Raji (cell line): ENCODE data around the gene ROBO2.

Source experiments
- POLR2A ChIP-seq: IDR thresholded peaks from 2 replicates; pipeline ENCODE4 v1.6.1; 2011; ENCODE audit warnings: low read depth, low read length, control low read depth; ENCODE audit not compliant: insufficient read depth

The ROBO2 gene

DNA sequence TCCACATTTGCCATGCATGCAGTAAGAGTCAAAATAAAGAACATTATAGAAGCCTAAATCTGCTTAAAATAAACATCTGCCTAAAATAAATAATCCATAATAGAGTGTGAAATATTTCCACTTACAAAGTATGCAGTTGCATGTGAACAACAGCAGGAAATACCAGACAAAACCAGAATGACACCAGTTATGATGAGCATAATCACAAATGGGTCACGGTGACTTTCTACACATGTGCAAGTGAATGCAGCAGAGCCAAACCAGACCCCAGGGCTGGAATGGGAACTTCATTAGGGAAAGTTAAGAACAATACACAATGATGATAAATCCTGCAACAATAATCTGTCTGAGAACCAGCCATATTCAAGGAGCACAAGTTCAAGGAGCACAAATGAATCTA, 615.5 kb downstream of the ROBO2 start:
- no peak for TF ChIP-seq POLR2A

DNA sequence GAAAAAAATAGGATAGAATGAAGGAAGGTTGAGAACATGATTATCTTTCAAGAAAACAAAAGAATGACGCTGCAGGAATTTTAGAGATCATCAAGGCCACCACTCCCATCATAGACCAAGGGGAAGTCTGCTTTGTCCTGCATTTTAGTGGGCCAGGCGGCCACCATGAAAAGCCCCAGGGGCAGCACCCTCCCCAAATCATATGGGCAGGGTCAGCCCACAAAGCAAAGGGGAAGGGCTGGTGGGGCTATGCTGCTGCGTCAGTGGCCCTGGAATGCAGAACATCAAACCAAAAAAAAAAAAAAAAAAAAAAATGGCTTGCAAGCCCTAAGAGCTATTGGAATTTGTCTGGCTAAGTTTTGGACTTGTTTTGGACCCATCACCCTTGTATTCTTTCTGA, 620.8 kb downstream of the ROBO2 start:
- no peak for TF ChIP-seq POLR2A

DNA sequence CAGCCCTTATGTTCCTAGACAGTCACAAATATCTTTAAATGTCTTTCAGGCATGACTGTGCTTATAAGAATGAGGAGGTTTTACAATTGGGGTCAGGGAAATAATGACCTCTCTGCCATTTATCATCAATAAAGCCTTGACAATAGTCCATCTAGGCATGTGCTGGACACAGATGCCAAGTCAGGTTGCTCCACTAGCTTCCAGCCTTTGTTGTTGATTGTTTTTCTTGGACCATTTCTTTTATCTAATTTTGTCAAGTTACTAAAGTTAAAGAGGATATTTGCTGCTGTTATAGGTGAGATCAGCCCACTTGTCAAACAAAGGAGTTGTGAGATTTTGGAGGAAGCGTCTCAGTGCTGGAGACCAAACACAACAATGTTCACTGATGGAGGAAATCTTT, 628.0 kb downstream of the ROBO2 start:
- no peak for TF ChIP-seq POLR2A

DNA sequence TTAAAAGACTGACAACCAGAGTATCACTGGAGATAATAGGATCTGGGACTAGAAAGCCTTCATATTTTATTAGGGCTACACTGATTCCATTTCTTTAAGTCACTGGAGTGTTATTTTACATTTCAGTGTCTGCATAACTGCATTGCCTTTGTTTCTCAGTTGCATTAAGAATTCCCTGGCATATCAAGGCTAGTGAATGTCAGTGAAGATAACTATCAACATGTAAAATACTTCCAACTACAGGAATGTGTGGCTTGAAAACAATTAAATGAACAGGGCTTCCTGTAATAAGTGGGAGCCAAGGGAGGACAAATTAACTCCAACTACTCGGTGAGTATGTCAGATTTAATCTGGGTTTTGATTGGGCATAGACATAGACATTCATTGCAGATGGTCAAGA, 628.5 kb downstream of the ROBO2 start:
- no peak for TF ChIP-seq POLR2A

DNA sequence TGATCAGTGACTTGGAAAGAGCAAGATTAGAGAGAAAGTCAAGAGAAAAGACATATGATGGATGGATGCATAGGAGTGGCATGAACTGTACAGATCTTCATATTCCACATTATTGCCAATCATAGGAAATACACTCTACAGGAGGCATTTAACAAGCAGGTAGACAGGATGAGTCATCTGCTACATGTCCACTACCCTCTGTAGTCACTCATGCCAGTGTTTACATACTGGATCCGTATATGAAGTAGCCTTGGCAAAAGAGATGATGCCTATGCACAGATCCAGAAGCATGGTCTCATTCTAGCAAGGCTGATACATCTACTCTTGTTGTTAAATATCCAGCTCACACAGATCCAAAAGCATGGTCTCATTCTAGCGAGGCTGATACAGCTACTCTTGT, 632.1 kb downstream of the ROBO2 start:
- no peak for TF ChIP-seq POLR2A

DNA sequence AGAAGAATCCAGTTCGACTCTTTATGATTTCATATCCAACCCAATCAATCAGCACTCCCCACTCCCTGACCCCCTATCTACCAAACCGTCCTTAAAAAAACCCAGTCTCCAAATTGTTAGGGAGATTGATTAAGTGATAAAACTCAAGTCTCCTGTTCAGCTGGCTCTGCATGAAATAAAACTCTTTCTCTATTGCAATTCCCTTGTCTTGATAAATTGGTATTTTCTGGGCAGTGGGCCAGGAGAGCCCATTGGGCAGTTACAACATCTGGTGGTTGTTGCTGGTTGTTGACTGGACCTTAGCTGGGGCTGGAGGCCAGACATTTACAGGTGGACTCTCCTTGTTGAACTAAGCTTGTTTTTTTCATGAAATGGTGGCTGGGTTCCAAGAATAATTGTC, 642.3 kb downstream of the ROBO2 start:
- TF ChIP-seq POLR2A, result no peak

DNA sequence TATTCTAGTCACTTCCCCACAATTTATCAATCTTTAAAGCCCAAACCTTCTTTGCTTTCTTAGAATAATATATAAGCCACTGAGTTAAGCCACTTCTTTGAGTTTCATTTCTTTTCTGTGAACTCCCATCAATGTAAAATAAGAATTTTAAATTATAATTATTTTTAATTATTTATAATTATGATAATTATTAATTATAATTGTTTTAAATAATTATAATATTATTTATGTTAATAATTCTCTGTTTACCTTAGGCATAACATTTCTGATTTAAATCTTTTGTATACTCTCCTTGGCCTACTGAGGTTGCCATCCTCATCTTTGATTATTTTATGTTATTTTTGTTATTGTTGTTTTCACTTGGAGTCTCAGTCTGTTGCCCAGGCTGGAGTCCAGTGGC, 644.2 kb downstream of the ROBO2 start:
- TF ChIP-seq POLR2A, result no peak

DNA sequence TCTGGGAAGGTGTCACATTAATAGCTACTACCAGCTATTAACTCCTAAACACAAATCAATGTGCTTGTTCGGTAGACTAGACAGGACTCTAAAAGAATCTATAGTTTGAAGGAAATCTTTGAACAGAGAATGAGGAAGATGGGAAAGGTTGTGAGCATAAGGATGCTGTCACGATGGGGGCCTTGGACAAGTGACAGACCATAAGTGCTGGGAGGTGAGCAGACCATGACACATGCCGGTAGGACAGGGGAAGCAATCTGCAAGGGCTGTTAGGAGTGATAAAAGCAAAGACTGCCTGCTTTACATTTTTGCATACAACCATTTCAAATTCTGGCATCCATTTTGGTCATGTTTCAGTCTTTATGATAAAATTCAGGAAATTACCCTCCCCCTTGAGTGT, 645.8 kb downstream of the ROBO2 start:
- TF ChIP-seq POLR2A, result no peak

DNA sequence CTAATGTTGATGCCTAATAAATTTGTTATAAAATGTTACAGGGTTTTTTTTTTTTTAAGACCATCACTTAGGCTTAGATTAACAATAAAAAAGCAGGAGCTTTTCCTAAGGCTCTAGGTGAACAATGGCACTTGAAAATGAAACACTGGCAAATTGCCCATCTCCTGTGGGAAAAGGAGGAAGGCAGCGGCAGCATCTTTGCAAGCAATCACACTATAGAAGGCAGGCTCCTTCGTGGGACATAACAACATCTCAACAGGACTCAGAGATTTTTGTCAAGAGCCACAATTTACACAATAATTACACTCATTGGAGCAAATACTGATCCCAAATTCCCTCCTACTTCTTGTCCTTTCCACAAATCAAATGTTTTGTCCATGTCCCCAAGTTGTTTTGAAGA, 646.7 kb downstream of the ROBO2 start:
- TF ChIP-seq POLR2A, result no peak

DNA sequence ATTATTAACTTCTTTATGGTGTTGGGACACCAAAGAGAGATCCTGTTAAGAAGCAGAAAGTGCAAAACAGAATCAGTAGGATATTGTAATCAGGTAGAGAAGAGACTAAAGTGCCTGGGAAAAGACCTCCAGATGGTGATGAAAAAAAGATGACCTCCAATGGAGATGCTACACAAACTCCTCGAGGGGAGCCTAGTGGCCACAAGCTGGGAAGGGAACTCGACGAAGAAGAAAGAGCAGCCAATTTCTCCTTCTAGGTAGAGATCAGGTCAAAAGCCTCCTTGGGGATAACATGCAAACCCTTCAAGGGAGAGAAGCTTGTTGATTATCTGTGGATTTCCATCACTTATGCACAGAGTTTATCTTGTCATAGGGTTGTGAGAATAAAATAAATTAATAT, 647.6 kb downstream of the ROBO2 start:
- TF ChIP-seq POLR2A, result no peak

DNA sequence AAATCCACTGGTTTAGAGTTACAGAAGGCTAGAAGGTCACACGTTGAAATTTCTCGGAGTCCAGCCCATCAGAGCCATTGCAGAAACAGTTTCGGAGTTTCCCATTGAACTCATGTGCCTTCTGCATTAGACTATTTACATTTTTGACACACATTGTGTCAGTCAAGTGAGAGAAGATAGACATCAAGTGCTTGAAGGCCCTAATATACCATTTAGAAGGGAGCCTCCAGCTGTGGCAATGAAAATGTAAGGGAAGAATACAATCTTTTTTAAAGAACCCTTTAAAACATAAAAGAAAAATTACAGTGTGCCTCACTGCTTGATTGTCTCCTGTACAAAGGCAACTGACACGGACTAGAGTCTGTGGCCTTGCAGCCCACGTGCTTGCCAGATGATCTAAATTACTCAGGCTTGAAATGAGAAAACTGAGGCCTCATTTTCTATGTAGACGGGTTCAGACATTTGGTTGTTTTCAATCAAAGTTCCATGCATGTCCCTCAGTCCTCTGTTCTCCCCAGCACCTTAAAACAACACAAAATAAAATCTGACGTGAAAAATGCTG, 650.5 kb downstream of the ROBO2 start:
- TF ChIP-seq POLR2A, result no peak

DNA sequence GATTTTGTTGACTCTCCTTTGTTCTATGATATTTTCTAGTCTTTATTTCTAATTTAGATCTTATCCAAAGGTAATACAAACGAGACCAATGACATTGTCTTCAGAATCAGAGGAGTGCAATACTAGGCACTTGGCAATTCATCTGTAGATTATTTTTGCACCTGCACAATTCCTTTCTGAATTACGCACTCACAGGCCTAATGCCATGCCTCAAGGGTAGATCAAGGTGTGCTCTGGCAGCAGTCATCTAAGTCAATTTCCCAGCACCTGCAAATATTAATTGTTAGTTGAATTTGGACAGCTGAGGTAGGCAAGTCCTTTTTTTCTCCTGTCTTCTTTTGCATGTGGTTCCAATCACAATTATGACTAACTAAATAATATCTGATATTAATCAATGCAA, 653.2 kb downstream of the ROBO2 start:
- TF ChIP-seq POLR2A, result no peak

DNA sequence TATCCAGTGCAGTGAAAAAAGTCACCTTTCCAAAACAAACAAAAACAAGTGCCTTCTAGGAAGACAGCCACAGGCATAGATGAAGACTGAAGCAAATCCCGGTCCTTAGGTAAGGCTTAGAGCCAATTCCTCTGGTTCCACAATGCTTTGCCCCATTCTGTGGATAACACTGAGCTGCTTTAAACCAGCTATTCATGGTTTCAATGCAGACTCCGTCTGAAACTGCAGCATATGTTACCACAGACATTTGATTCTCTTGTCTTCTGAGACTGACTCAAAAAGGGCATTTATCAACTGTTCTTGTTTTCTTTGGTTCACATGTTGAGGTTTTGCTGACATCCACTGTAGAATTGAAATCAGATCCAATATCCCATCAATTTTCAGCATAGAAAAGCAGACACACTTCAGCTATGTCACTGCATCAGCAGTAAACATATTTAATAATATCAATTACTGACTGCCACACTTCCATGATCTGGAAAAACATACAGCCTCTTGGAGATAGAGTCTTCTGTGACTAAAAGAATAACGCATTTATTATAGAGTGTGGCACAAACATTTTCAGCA, 659.3 kb downstream of the ROBO2 start:
- no peak for TF ChIP-seq POLR2A
